NCI-H345 treated with DMSO at 0.1 percent for 48 hours (cell line): ENCODE measurements around the gene C1GALT1.

Experiments
- DNase-seq: peaks from one replicate; lab custom pipeline; 2025; ENCODE audit not compliant: unreplicated experiment; lab: John Stamatoyannopoulos, UW

C1GALT1 gene

GRCh38 chr7:7265081-7266075 is 83.0 kb downstream of the C1GALT1 start:
- no peak for DNase-seq

GRCh38 chr7:7266257-7266881 is 84.0 kb downstream of the C1GALT1 start:
- DNase-seq: no peak

DNA sequence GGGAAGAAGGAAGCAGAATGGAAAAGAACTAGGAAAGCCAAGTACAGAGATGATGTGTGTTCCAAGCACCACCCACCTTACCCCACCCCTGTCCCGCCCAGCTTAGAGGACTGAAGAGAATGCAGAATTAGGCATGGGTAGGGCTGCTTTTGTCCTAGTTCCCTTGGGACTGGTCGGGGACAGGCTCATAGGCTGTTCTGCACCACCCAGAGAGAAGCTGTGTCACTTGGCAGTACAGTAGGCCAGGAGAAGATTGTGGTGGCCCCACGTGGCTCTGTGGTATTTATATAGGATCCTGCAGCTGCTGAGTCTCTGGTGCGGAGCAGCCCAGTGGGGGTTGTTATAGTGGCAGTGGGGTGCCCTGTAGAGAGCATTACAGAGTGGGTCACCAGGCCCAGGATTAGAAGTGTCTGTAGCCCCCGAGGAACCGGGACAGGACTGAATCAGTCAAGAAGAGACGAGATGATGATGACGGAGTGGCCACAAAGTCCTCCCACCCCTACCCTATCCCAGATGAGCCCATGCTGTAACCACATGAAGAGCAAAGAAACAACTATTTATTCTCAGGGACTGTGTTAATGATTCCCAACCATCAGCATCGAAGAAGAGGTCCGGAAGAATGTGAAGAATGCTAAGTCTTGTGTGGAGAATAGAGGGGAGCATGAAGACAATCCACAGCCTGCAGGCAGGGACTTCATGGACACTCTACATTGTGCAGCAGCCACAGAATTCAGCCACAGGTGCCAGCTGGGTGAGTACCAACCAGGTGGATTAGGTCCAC is 88.9 kb downstream of the C1GALT1 start:
- no peak for DNase-seq

DNA sequence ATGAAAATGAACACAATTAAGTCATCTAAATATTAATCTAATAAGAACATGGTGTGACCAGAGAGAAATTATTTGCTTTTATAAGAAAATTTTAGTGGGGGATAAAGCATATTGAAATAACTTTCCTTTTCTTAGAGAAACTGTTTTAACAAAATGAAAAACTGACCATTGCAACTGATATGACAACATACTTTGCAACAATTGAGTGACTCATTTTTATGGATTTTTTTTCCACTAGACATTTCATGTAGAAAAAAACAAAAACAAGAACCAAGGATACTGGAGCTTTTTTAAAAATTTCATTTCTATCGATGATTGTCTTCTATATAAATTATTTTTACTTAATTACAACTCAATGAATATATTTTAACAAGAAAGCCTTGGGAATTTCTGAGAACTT is 90.0 kb downstream of the C1GALT1 start:
- DNase-seq: no peak

DNA sequence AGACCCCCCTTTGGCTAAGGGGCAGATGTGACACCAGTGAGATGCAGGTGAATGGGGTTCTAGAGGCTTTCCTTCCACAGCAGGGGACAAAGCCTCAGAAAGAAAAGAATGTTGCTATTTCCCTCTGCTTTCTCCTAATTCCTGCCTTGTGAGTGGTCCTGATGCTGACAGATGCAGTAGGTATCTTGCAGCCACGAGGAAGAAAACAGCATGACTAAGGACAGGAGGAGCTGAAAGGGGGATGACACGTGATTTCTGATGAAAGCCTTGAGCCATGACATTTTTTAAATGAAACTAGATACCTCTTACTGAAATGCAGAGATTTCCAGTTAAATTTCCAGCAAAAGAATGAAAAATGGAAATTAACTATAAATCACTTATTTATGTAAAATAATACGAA is 92.4 kb downstream of the C1GALT1 start:
- DNase-seq: no peak

DNA sequence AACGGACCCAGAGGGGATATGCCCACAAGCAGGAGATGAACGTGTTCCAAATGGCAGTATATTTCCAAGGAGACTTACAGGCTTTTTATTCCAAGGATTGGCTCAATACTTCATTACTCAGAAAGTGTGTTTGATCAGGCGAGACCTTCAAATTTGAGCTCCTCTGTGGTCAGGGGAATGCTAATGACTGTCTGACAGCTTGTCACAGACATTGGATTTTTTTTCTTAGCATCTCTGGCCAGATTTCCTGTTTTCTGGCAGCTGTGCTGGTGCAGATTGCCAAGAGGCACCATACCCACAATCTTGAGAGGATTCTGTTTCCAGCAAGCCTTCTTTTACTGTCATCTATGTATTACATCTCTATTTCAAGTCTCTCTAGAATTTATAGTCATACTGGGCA is 93.8 kb downstream of the C1GALT1 start:
- no peak for DNase-seq

- DNase-seq: no peak
These were observed 108.2 kb downstream of the C1GALT1 start for GRCh38 chr7:7290429-7291122.

DNA sequence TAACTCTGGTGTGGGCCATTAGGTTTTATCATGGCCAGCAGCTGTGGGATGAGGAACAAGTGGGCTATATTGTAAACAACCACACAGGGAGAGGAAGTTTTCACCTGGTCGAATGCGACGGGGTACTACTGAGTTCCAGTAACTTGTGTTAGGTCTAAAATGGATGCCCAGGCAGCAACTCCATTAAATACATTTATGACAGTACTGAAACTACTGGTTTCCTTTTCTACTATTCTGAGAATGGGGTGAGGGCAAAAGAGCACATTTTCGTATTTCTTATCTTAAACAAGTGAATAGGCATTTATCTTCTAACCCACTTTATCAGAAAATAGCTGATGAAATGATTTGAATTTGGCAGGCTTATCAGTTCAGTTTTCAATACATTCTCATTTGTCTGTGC is 109.7 kb downstream of the C1GALT1 start:
- DNase-seq: no peak

DNA sequence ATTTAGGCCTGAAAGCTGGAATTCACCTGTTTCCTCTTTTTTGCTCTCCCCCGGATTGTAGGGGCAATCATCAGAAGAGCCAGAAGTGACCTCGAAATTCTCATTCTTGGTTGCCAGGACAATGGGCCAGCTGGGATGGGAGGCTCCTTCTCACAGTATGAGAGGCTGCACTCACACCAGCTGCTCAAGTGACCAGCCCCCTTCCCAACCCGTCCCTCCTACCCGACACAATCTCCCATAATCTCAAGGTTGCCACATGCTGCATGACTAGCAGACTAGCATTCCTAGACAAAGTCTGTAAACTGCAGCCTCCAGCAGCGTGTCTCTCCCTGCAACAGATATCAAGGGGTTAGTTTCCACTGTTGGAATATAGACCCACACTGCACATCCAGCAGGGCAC is 110.3 kb downstream of the C1GALT1 start:
- no peak for DNase-seq

DNA sequence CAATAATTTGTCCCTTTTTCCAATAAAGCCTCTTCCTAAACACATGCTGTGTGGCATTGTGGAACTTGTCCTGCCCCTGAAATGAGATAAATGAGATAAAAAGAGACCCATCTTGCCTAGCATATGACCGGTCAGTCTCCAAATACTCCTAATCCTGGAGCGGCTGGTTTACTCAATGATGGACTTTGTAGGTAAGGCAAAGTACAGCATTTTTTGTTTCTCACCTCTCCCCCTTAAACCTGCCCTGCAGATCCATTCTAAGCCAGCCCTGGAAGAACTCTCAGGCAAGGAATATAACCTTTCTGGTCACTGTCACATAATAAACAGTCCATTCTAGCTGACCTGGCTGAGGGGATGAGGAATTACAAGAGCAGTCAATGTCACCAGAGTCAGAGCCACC is 110.7 kb downstream of the C1GALT1 start:
- no peak for DNase-seq

- no peak for DNase-seq
These were observed 112.6 kb downstream of the C1GALT1 start for GRCh38 chr7:7294911-7295310.
